Measurements from ENCODE around the gene OAS3.

- TF ChIP-seq EZH2 (IDR thresholded peaks at IDR 0.05; ENCODE audit: insufficient read depth, poor library complexity, severe bottlenecking) (no peak), EZH2phosphoT487 (IDR thresholded peaks at IDR 0.05; ENCODE audit: insufficient read depth, low read depth) (no peak)
Observed at GRCh38 chr12:112961074-112961473, 22.8 kb downstream of the OAS3 start.

All from GM23248 (cell line).